ENCODE data around the gene NEU3. TPM values are rescaled to one million over a fixed set of nuclear protein-coding genes. Genes with fewer than 3 reads are reported as not detected.

The NEU3 gene
- total RNA-seq, 1 experiment from 2014 or later: 12.5 TPM

GRCh38 chr11:74978041-74978440, 10.7 kb upstream of the NEU3 start:
- no TSS peak for BruUV-seq (replicated peaks)
- H3K9me2 ChIP-seq (ENCODE audit: insufficient read depth): no peaks in the 10 kb centered on the region
- 0 out of 2 replicates have a peak, but pooled peaks cover 3% of the 10 kb centered on the region for H4K20me1 ChIP-seq (ENCODE audit: insufficient read depth)
- H3K4me1 ChIP-seq (ENCODE audit: control insufficient read depth in 1 of 2, insufficient read depth in 2 of 2, low read length in 2 of 2): no peaks in the 10 kb centered on the region
- no peak overlapping the region for H2AFZ ChIP-seq (ENCODE audit: low read depth, low read length, poor library complexity, severe bottlenecking)
- no peak overlapping the region for H3K4me2 ChIP-seq (ENCODE audit: low read length)
- ChIA-PET CTCF (no interaction called here), POLR2A (no interaction called here), RAD21 (ENCODE audit: low non-redundant PET in 1 of 2, low total read pairs in 2 of 2, uncharacterized antibody in 2 of 2, unreplicated experiment in 2 of 2) (no interaction called here)
- DNase-seq (ENCODE audit: low read depth, low spot score): no peak
- H3K27ac ChIP-seq (ENCODE audit: low read depth, low read length): no peak overlapping the region
- H3K9ac ChIP-seq (ENCODE audit: low read length): no peak overlapping the region
- TF ChIP-seq REST (IDR thresholded peaks at IDR 0.05; ENCODE audit: low read depth) (no peak), ATF3 (IDR thresholded peaks at IDR 0.05) (no peak), SP1 (IDR thresholded peaks at IDR 0.05; ENCODE audit: low read depth) (no peak), ELF1 (IDR thresholded peaks at IDR 0.05; ENCODE audit: borderline replicate concordance, low read depth) (no peak), JUND (IDR thresholded peaks at IDR 0.05) (no peak), ZFX (IDR thresholded peaks at IDR 0.05) (no peak), CTCF (IDR thresholded peaks at IDR 0.05 in 2 of 3, conservative IDR thresholded peaks at IDR 0.05 in 1 of 3; ENCODE audit: borderline replicate concordance in 1 of 3, insufficient read depth in 1 of 3, low read depth in 2 of 3, low read length in 2 of 3) (no peak)
- H3K27me3 ChIP-seq (ENCODE audit: insufficient read depth, low read length): no peaks in the 10 kb centered on the region
- intact Hi-C loops (cut with micrococcal nuclease): no loop called here
- no peak for ATAC-seq
- H3K4me3 ChIP-seq (replicated peaks in 1 of 2; ENCODE audit: low read depth in 1 of 2, low read length in 2 of 2): no peak overlapping the region
- no peaks in the 10 kb centered on the region for H3K9me3 ChIP-seq (ENCODE audit: control insufficient read depth in 1 of 2, insufficient read depth in 1 of 2, low read depth in 1 of 2, low read length in 2 of 2)
- H3K36me3 ChIP-seq (ENCODE audit: control insufficient read depth in 1 of 2, insufficient read depth in 2 of 2, low read length in 2 of 2): peaks cover 10 to 19% of the 10 kb centered on the region in 2 experiments; a peak in 3 of 4 replicates
- H3K79me2 ChIP-seq (ENCODE audit: insufficient read depth, low read length): no peaks in the 10 kb centered on the region; the same call in 1 of the 2 replicates
